Ovary (tissue), 9 donors: ENCODE data around the gene E2F4. TPM values are rescaled to one million over a fixed set of nuclear protein-coding genes. Genes with fewer than 3 reads are reported as not detected.

Experiments
- DNase-seq, 5 donors: peaks; one replicate each; pipeline ENCODE4 v3.0.0-alpha.2; 2019 to 2020
- H3K27ac ChIP-seq, 2 donors: fragments of 200-600 bp; one replicate each; pipeline versions ENCODE4 v1.5.1 to v1.8.0; 2019 to 2022
- H3K27me3 ChIP-seq: fragments of 200-600 bp; one replicate; pipeline ENCODE4 v1.8.0; 2022
- H3K36me3 ChIP-seq: fragments of 200-600 bp; sonication (generic); one replicate; pipeline ENCODE4 v1.5.1; 2019
- H3K4me1 ChIP-seq: one replicate; pipeline ENCODE4 v1.8.1; 2013; ENCODE audit warnings: mild to moderate bottlenecking, moderate library complexity; ENCODE audit not compliant: insufficient read depth
- H3K4me3 ChIP-seq: fragments of 200-600 bp; sonication (generic); one replicate; pipeline ENCODE4 v1.5.1; 2017
- H3K9me3 ChIP-seq, 2 donors: fragments of 200-600 bp in 1 of 2; sonication (generic) in 1 of 2; one replicate each; pipeline versions ENCODE4 v1.5.1 to v1.8.1; 2013 to 2019; ENCODE audit warnings: mild to moderate bottlenecking in 1 of 2, moderate library complexity in 1 of 2
- CTCF ChIP-seq, 3 donors: fragments of 450-650 bp in 2 of 3; fragments of 200-600 bp in 1 of 3; IDR thresholded peaks; one replicate each; pipeline versions ENCODE4 v1.5.1 to v1.8.0; 2016 to 2022; ENCODE audit warnings: antibody characterized with exemption in 3 of 3, mild to moderate bottlenecking in 1 of 3
- EP300 ChIP-seq: sonication (generic); formaldehyde crosslinking; IDR thresholded peaks from one replicate; pipeline ENCODE4 v1.6.1; 2017; ENCODE audit warnings: antibody characterized with exemption
- POLR2A ChIP-seq: fragments of 450-650 bp; IDR thresholded peaks from one replicate; pipeline ENCODE4 v1.6.1; 2017; ENCODE audit warnings: antibody characterized with exemption, mild to moderate bottlenecking, moderate library complexity
- WGBS, 3 donors: extraction: QIAGEN DNeasy Blood & Tissue Kit in 1 of 3; methylation state at CpG; one replicate each; pipeline versions ENCODE4 v1.1.5 to v1.1.7; 2013 to 2017; 5-methylcytosine and 5-hydroxymethylcytosine counted together
- intact Hi-C, 4 donors: fragments of 100-400 bp; cut with DNase I; formaldehyde crosslinking; loops; one replicate each; pipeline versions ENCODE4 v1.11.0 to v1.15.1; 2022 to 2023
- polyA plus RNA-seq, 2 donors: library from polyadenylated mRNA; stranded (reverse); fragments of 200-250 nt in 1 of 2; fragments of 350-450 nt in 1 of 2; fragmentation: Illumina TruSeq in 1 of 2; extraction: RNeasy Lipid Tissue Mini Kit (QIAGEN cat#74804) in 1 of 2; gene quantifications; one replicate each; pipeline ENCODE4 v1.2.3, GENCODE V29; 2013 to 2014
- total RNA-seq, 7 donors: library from RNA; depleted of rRNA in 2 of 7; stranded (reverse); fragments of >200 nt in 2 of 7; fragmentation: NEBNext Ultra II Directional in 3 of 7; extraction: Animal tissue kit (Norgen Biotek cat#: 25700) in 3 of 7; gene quantifications; one replicate each; pipeline versions ENCODE4 v1.1.0 to v1.2.4, GENCODE V29; 2016 to 2023
- donor health status: DM: no; HTN: no; CAD: no; lungs with moderate emphysema.
- donor health status: DM: no; HTN: no; CAD: no.
- donor health status: Bipolar disorder and iron deficiency.
- donor health status: DM: yes; HTN: yes; CAD: no.
- donor health status: DM: no; HTN: no; CAD: no.
- donor health status: DM: yes; HTN: yes; CAD: no.

E2F4 gene
- total and polyA plus RNA-seq, 9 donors, result 17.6 to 75.7 (median 49.7) TPM

GRCh38 chr16:67149276-67150046 lies 42.5 kb upstream of the E2F4 start:
- intact Hi-C loops, result loop anchor here in 1 of 4 donors (10.0 kb wide), 1 partner anchor 255 kb away; no protein-coding TSS in a partner anchor
- TF ChIP-seq POLR2A (no peak), CTCF (IDR thresholded peaks at IDR 0.05) (no peak), EP300 (no peak)
- Histone ChIP-seq H3K4me3 (no peak overlapping the region), H3K9me3 (no peaks in the 10 kb centered on the region), H3K4me1 (no peaks in the 10 kb centered on the region), H3K27me3 (no peaks in the 10 kb centered on the region), H3K36me3 (no peaks in the 10 kb centered on the region), H3K27ac (peak overlapping the region; percentile 19 to 80)
- peak in 2 of 5 donors; percentile 44 to 48 for DNase-seq
- 75 to 80% (median 78%) methylated on average over 77 of the region's 77 CpGs for WGBS, 3 donors

GRCh38 chr16:67150047-67150832 lies 41.7 kb upstream of the E2F4 start:
- H3K4me1 ChIP-seq, result no peaks in the 10 kb centered on the region
- H3K36me3 ChIP-seq, result no peaks in the 10 kb centered on the region
- peak overlapping the region; percentile 80 for H3K27ac ChIP-seq
- peak; percentile 59 to 86 (median 73) for DNase-seq
- TF ChIP-seq CTCF (IDR thresholded peaks at IDR 0.05) (peak in 1 of 3 donors; percentile 13), POLR2A (no peak), EP300 (no peak)
- H3K27me3 ChIP-seq, result no peaks in the 10 kb centered on the region
- WGBS, 3 donors, result 5 to 10% (median 9%) methylated on average over 48 to 94 of the region's 94 CpGs
- H3K4me3 ChIP-seq, result peak overlapping the region; percentile 55
- no peaks in the 10 kb centered on the region for H3K9me3 ChIP-seq
- intact Hi-C loops, result loop anchor here in 1 of 4 donors (10.0 kb wide), 1 partner anchor 255 kb away; no protein-coding TSS in a partner anchor

- Histone ChIP-seq H3K36me3 (no peaks in the 10 kb centered on the region), H3K4me3 (peak within 1 kb of the TSS; percentile 55), H3K4me1 (no peaks in the 10 kb centered on the region), H3K27ac (peak within 1 kb of the TSS; percentile 80), H3K27me3 (no peaks in the 10 kb centered on the region), H3K9me3 (no peaks in the 10 kb centered on the region)
- no peak for TF ChIP-seq CTCF (IDR thresholded peaks at IDR 0.05)
- WGBS, 3 donors, result 0 to 1% (median 0%) methylated on average over 25 to 34 of the region's 34 CpGs
- peak; percentile 83 to 90 (median 84) for DNase-seq
- intact Hi-C loops, result loop anchor here in 1 of 4 donors (10.0 kb wide), 1 partner anchor 256 kb away; no protein-coding TSS in a partner anchor
Measured at GRCh38 chr16:67150833-67151396, 41.0 kb upstream of the E2F4 start, which contains the start of gene B3GNT9. Gene B3GNT9, minus strand, starts transcription at chr16:67150998. Its CDS starts 513 bp downstream, at chr16:67150485.

- intact Hi-C loops, result loop anchor here in 1 of 4 donors (10.0 kb wide), 1 partner anchor 257 kb away; no protein-coding TSS in a partner anchor
- no peaks in the 10 kb centered on the region for H3K9me3 ChIP-seq
- no peaks in the 10 kb centered on the region for H3K4me1 ChIP-seq
- peak in 1 of 5 donors; percentile 20 for DNase-seq
- 40 to 48% (median 41%) methylated on average over 8 of the region's 8 CpGs for WGBS, 3 donors
- H3K27ac ChIP-seq, result peak overlapping the region in 1 of 2 donors; percentile 80
- TF ChIP-seq EP300, result no peak
- TF ChIP-seq POLR2A, result no peak
- no peak for TF ChIP-seq CTCF (IDR thresholded peaks at IDR 0.05)
- no peak overlapping the region for H3K4me3 ChIP-seq
- no peaks in the 10 kb centered on the region for H3K27me3 ChIP-seq
- no peaks in the 10 kb centered on the region for H3K36me3 ChIP-seq
Measured at GRCh38 chr16:67151431-67152097, 40.4 kb upstream of the E2F4 start.
